ENCODE results near the gene DYNC2LI1.

GRCh38 chr2:43749583-43749982 is 24.3 kb upstream of the DYNC2LI1 start:
- no peak for TF ChIP-seq CTCF (conservative IDR thresholded peaks at IDR 0.05; ENCODE audit: low read depth, low read length)
- TF ChIP-seq EZH2 (IDR thresholded peaks at IDR 0.05; ENCODE audit: low read length, unreplicated experiment), result no peak

Data from PC-3 (cell line).